ENCODE results near the gene TSC22D4. TPM values are rescaled to one million over a fixed set of nuclear protein-coding genes. Genes with fewer than 3 reads are reported as not detected.
A peak's percentile ranks its signal among the peaks of the same experiment; 100 is the strongest.
"Not testable (repeated sequence)": the region's sequence is repeated elsewhere in the genome, so short reads cannot be mapped to it uniquely, and the experiment has no call there.

Gene TSC22D4
- 100 to 1,000 TPM; 113 to 128 TPM for total RNA-seq

- Mint-ChIP-seq H3K27me3 (no peaks in the 10 kb centered on the region), H3K27ac (peak within 1 kb of the TSS; percentile 93), H3K4me3 (peak within 1 kb of the TSS; percentile 98), H3K36me3 (ENCODE audit: low read depth) (peaks cover 34% of the 10 kb centered on the region), H3K9me3 (no peaks in the 10 kb centered on the region), H3K4me1 (peaks cover 44% of the 10 kb centered on the region)
- DNase-seq = peak; percentile 94
- ChIA-PET CTCF (interaction anchor here (0.7 to 3.1 kb wide), 5 partner anchors 10 to 227 kb away, joined by 3 to 12 read pairs (median 3); partner anchors contain the start of gene POP7), POLR2A (no interaction called here)
Measured at GRCh38 chr7:100478958-100479660, at the start of gene TSC22D4. TSC22D4 (minus strand) TSS chr7:100479214; CDS start chr7:100478038, 1,176 bp downstream.

DNA sequence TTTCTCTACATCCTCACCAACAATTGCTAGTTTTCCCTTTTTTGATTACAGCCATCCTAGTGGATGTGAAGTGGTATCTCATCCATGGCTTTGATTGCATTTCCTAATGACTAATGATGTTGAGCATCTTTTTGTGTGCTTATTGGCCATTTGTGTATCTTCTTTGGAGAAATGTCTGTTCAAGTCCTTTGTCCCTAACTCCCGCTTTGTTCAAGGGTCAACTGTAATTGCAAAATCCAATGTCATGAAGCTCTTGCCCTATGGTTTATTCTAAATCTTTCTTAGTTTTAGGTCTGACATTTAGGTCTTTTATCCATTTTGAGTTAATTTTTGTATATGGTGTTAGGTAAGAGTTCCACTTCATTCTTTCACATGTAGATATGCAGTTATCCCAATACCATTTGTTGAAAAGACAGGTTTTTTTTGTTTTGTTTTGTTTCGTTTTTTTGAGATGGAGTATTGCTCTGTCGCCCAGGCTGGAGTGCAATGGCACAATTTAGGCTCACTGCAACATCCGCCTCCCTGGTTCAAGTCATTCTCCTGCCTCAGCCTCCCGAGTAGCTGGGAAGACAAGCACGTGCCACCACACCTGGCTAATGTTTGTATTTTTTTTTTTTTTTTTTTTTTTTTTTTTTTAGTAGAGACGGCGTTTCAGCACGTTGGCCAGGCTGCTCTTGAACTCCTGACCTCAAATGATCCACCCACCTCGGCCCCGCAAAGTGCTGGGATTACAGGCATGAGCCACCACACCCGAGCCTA, 49.3 kb upstream of the TSC22D4 start:
- CTCF ChIA-PET = interaction anchor here (0.9 kb wide), 1 partner anchor 7 kb away, joined by 3 read pairs; no protein-coding TSS in a partner anchor
- H3K4me3 Mint-ChIP-seq; H3K4me1 Mint-ChIP-seq; POLR2A ChIA-PET; H3K9me3 Mint-ChIP-seq; H3K36me3 Mint-ChIP-seq (ENCODE audit: low read depth); H3K27ac Mint-ChIP-seq; H3K27me3 Mint-ChIP-seq; DNase-seq: not testable (repeated sequence)

- H3K9me3 Mint-ChIP-seq; H3K4me3 Mint-ChIP-seq; CTCF ChIA-PET; DNase-seq; H3K27ac Mint-ChIP-seq; H3K36me3 Mint-ChIP-seq (ENCODE audit: low read depth); H3K27me3 Mint-ChIP-seq; H3K4me1 Mint-ChIP-seq; POLR2A ChIA-PET: not testable (repeated sequence)
Measured at GRCh38 chr7:100523192-100523591, 44.2 kb upstream of the TSC22D4 start.

DNA sequence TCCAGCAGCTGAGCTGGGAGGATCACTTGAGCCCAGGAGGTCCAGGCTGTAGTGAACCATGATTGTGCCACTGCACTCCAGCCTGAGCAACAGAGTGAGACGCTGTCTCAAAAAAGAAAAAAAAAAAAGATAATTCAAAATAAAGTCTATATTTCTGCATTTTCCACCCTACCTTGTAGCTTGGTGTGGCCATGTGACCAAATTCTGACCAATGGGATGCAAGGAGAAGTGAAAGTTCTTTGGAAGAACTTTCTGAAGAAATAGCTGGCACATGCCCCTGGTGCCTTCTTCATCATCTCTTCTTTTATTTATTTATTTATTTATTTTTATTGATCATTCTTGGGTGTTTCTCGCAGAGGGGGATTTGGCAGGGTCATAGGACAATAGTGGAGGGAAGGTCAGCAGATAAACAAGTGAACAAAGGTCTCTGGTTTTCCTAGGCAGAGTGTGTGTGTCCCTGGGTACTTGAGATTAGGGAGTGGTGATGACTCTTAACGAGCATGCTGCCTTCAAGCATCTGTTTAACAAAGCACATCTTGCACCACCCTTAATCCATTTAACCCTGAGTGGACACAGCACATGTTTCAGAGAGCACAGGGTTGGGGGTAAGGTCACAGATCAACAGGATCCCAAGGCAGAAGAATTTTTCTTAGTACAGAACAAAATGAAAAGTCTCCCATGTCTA, 43.0 kb upstream of the TSC22D4 start:
- not testable (repeated sequence) for DNase-seq; H3K9me3 Mint-ChIP-seq; H3K4me3 Mint-ChIP-seq; H3K36me3 Mint-ChIP-seq (ENCODE audit: low read depth); H3K4me1 Mint-ChIP-seq; H3K27ac Mint-ChIP-seq; H3K27me3 Mint-ChIP-seq
- CTCF ChIA-PET = interaction anchor here (0.8 kb wide), 1 partner anchor 17 kb away, joined by 3 read pairs; the partner anchor contains the start of gene AGFG2
- POLR2A ChIA-PET = interaction anchor here (0.6 kb wide), 1 partner anchor 15 kb away, joined by 5 read pairs; no protein-coding TSS in a partner anchor

- no peaks in the 10 kb centered on the region for H3K9me3 Mint-ChIP-seq
- ChIA-PET CTCF (interaction anchor here (0.6 kb wide), 1 partner anchor 15 kb away, joined by 3 read pairs; no protein-coding TSS in a partner anchor), POLR2A (no interaction called here)
- peaks cover 12% of the 10 kb centered on the region for H3K4me1 Mint-ChIP-seq
- no peak overlapping the region for H3K4me3 Mint-ChIP-seq
- H3K27me3 Mint-ChIP-seq = no peaks in the 10 kb centered on the region
- DNase-seq = no peak
- no peak overlapping the region for H3K27ac Mint-ChIP-seq
- H3K36me3 Mint-ChIP-seq (ENCODE audit: low read depth) = no peaks in the 10 kb centered on the region
Measured at GRCh38 chr7:100521076-100521475, 42.1 kb upstream of the TSC22D4 start.

GRCh38 chr7:100520138-100520537, 41.1 kb upstream of the TSC22D4 start:
- H3K4me3 Mint-ChIP-seq = no peak overlapping the region
- CTCF ChIA-PET = interaction anchor here (0.7 to 1.3 kb wide), 2 partner anchors 37 to 65 kb away, joined by 3 read pairs; no protein-coding TSS in a partner anchor

DNA sequence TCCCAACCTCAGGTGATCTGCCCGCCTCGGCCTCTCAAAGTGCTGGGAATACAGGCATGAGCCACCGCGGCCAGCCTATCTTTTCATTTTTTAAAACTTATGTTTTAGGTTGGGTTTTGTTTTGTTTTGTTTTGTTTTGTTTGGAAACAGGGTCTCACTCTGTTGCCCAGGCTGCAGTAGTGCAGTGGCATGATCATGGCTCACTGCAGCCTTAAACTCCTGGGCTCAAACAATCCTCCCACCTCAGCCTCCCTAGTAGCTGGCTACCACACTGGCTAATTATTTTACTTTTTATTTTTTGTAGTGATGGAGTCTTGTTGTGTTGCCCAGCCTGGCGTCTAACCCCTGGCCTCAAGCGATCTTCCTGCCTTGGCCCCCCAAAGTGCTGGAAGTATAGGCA, 40.6 kb upstream of the TSC22D4 start:
- H3K4me3 Mint-ChIP-seq = no peak overlapping the region
- H3K27ac Mint-ChIP-seq = peak overlapping the region; percentile 54
- no peaks in the 10 kb centered on the region for H3K27me3 Mint-ChIP-seq
- no peak for DNase-seq
- H3K4me1 Mint-ChIP-seq = peaks cover 25% of the 10 kb centered on the region
- CTCF ChIA-PET = interaction anchor here (0.7 to 1.3 kb wide), 2 partner anchors 37 to 65 kb away, joined by 3 read pairs; no protein-coding TSS in a partner anchor
- no peaks in the 10 kb centered on the region for H3K36me3 Mint-ChIP-seq (ENCODE audit: low read depth)
- POLR2A ChIA-PET = no interaction called here
- no peaks in the 10 kb centered on the region for H3K9me3 Mint-ChIP-seq

More at GRCh38 chr7:100520138-100520537, 41.1 kb upstream of the TSC22D4 start:
- POLR2A ChIA-PET = no interaction called here
- H3K9me3 Mint-ChIP-seq = no peaks in the 10 kb centered on the region
- no peak for DNase-seq
- H3K4me1 Mint-ChIP-seq = peaks cover 22% of the 10 kb centered on the region
- H3K27ac Mint-ChIP-seq = no peak overlapping the region
- H3K36me3 Mint-ChIP-seq (ENCODE audit: low read depth) = no peaks in the 10 kb centered on the region
- no peaks in the 10 kb centered on the region for H3K27me3 Mint-ChIP-seq

DNA sequence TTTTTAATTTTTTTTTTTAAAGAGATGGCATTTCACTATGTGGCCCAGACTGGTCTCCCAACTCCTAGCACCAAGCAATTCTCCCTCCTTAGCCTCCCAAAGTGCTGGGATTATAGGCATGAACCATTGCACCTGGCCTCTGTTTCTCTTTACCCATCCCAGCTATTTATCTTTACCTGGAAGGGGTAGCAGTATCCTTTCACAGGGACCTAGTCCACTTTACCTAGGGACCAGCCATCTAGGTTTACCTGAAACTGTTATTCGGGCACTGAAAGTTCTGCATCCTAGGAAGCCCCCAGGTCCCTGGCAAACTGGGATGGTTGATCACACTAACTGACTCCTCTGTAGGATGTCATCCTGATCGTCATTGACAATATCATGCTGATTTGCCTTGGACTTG, 38.3 kb upstream of the TSC22D4 start:
- POLR2A ChIA-PET = no interaction called here

DNA sequence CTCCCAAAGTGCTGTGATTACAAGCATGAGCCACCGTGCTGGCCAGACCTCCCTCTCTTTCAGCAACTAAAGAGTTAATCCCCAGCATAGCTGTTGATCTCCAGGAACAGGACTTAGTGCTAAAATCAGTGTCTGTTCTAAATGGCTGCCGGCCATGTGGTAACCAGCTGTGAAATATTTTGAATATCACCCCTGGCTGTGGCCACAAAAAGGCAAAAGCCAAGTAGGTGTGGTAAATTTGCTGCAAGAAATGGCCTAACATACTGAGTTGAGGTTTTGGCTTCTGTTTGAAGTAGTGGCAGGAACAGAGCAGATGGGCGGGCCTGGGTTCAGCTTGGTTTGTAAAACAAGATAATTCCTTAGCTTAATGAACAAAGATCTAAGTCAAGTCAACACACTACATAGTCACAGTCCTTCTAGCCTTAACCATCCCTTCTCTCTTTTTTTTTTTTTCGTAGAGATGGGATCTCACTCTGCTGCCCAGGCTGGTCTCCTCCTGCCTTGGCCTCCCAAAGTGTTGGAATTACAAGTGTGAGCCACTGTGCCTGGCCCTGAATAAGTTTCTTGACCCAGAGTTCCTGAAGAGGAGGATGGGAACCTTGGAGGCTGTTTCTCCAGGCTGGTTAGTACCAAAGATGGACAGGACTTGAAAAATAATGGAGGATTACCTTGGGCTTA, 37.3 kb upstream of the TSC22D4 start:
- POLR2A ChIA-PET = interaction anchor here (0.6 kb wide), 1 partner anchor 29 kb away, joined by 7 read pairs; no protein-coding TSS in a partner anchor

More for the DNA sequence above, 38.3 kb upstream of the TSC22D4 start:
- Mint-ChIP-seq H3K27ac (peak overlapping the region; percentile 19), H3K36me3 (ENCODE audit: low read depth) (no peaks in the 10 kb centered on the region), H3K4me3 (no peak overlapping the region), H3K27me3 (no peaks in the 10 kb centered on the region), H3K4me1 (peaks cover 28% of the 10 kb centered on the region), H3K9me3 (no peaks in the 10 kb centered on the region)
- CTCF ChIA-PET = interaction anchor here (1.1 kb wide), 1 partner anchor 273 kb away, joined by 3 read pairs; no protein-coding TSS in a partner anchor
- DNase-seq = no peak

DNA sequence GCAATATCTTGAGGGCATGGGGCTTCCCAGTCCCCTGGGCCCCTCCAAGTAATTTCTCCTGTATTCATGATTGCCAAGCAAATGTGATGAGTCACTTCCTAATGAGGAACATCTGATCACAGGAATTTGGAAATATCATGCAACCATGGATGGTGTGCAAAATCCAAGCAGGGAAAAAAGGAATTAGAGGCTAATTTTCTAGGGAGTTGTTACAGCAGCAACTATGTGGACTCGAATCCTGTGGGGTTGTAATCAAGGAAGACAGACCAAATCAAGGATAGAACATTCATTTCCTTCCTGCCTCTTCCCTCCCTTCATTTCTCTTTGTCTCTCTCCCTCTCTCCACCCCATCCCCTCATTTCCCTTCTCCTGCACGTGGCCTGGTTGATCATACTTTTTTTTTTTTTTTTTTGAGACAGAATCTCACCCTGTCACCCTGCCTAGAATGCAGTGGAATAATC, 36.1 kb upstream of the TSC22D4 start:
- no peaks in the 10 kb centered on the region for H3K9me3 Mint-ChIP-seq
- POLR2A ChIA-PET = interaction anchor here (0.6 kb wide), 1 partner anchor 97 kb away, joined by 3 read pairs; the partner anchor contains the start of gene MOSPD3
- H3K4me1 Mint-ChIP-seq = peaks cover 28% of the 10 kb centered on the region
- no peaks in the 10 kb centered on the region for H3K36me3 Mint-ChIP-seq (ENCODE audit: low read depth)
- CTCF ChIA-PET = interaction anchor here (0.6 kb wide), 1 partner anchor 35 kb away, joined by 3 read pairs; no protein-coding TSS in a partner anchor
- no peak for DNase-seq
- H3K27me3 Mint-ChIP-seq = peaks cover 4% of the 10 kb centered on the region
- peak overlapping the region; percentile 81 for H3K27ac Mint-ChIP-seq
- H3K4me3 Mint-ChIP-seq = no peak overlapping the region

More for the DNA sequence above, 37.3 kb upstream of the TSC22D4 start:
- Mint-ChIP-seq H3K36me3 (ENCODE audit: low read depth) (no peaks in the 10 kb centered on the region), H3K4me3 (peak overlapping the region; percentile 50), H3K9me3 (no peaks in the 10 kb centered on the region), H3K27me3 (no peaks in the 10 kb centered on the region), H3K27ac (peak overlapping the region; percentile 81), H3K4me1 (peaks cover 28% of the 10 kb centered on the region)
- CTCF ChIA-PET = interaction anchor here (0.7 to 1.2 kb wide), 3 partner anchors 10 to 293 kb away, joined by 3 to 4 read pairs (median 3); no protein-coding TSS in a partner anchor
- peak; percentile 78 for DNase-seq

GRCh38 chr7:100513212-100513810, 34.3 kb upstream of the TSC22D4 start:
- Mint-ChIP-seq H3K4me1 (peaks cover 28% of the 10 kb centered on the region), H3K9me3 (no peaks in the 10 kb centered on the region), H3K27me3 (peaks cover 4% of the 10 kb centered on the region), H3K27ac (no peak overlapping the region), H3K36me3 (ENCODE audit: low read depth) (no peaks in the 10 kb centered on the region), H3K4me3 (no peak overlapping the region)
- POLR2A ChIA-PET = no interaction called here
- CTCF ChIA-PET = interaction anchor here (0.7 to 1.4 kb wide), 2 partner anchors 46 to 278 kb away, joined by 3 to 5 read pairs; no protein-coding TSS in a partner anchor
- no peak for DNase-seq
